Activated B cell treated with CpG ODN at 0.5 μM for 24 hours (primary cell): ENCODE measurements around the gene SRP19. TPM values are rescaled to one million over a fixed set of nuclear protein-coding genes. Genes with fewer than 3 reads are reported as not detected.
"Not testable (repeated sequence)": the region's sequence is repeated elsewhere in the genome, so short reads cannot be mapped to it uniquely, and the experiment has no call there.

Experiments used
- ATAC-seq: fragments of 200-7000 bp; cut with Tn5 transposase; one replicate; pipeline ENCODE4 v1.10.0; 2021; ENCODE audit warnings: low read depth, mild to moderate bottlenecking, moderate library complexity
- CTCF ChIA-PET: fragments of 350-600 bp; sonication (Branson Sonifier 250); formaldehyde crosslinking; loops from one replicate; lab custom pipeline; 2021; ENCODE audit warnings: antibody characterized with exemption; lab: Charles Lee
- POLR2A ChIA-PET: fragments of 350-600 bp; sonication (Branson Sonifier 250); formaldehyde crosslinking; loops from one replicate; lab custom pipeline; 2021; ENCODE audit warnings: antibody characterized with exemption; lab: Charles Lee
- DNase-seq: peaks from one replicate; pipeline ENCODE4 v3.0.0; 2022
- H3K27ac Mint-ChIP-seq: one replicate; pipeline ENCODE4 v1.8.0; 2020; ENCODE audit warnings: mixed read lengths
- H3K27me3 Mint-ChIP-seq: one replicate; pipeline ENCODE4 v1.8.0; 2021; ENCODE audit warnings: mixed read lengths
- H3K36me3 Mint-ChIP-seq: one replicate; pipeline ENCODE4 v1.8.0; 2021; ENCODE audit warnings: low read depth, mixed read lengths
- H3K4me1 Mint-ChIP-seq: one replicate; pipeline ENCODE4 v1.8.0; 2021; ENCODE audit warnings: mixed read lengths
- H3K4me3 Mint-ChIP-seq: one replicate; pipeline ENCODE4 v1.8.0; 2020; ENCODE audit warnings: mild to moderate bottlenecking, mixed read lengths
- H3K9me3 Mint-ChIP-seq: one replicate; pipeline ENCODE4 v1.8.0; 2020; ENCODE audit warnings: mixed read lengths
- intact Hi-C: fragments of 100-400 bp; cut with micrococcal nuclease; formaldehyde crosslinking; loops from one replicate; pipeline ENCODE4 v1.15.1; 2024
- total RNA-seq: library from RNA; stranded (reverse); gene quantifications from 2 replicates; pipeline ENCODE4 v1.2.3, GENCODE V29; 2022
- TF ChIP-seq, protein P1 (sequence below): fragments of 200-600 bp; IDR thresholded peaks from one replicate; pipeline ENCODE4 v1.8.0; 2022; ENCODE audit warnings: antibody characterized with exemption, mild to moderate bottlenecking

SRP19 gene
- total RNA-seq, 1 donor from 2014 or later, result 51.6 TPM

GRCh38 chr5:112902561-112902960 is 41.5 kb downstream of the SRP19 start:
- TF ChIP-seq, protein P1, sequence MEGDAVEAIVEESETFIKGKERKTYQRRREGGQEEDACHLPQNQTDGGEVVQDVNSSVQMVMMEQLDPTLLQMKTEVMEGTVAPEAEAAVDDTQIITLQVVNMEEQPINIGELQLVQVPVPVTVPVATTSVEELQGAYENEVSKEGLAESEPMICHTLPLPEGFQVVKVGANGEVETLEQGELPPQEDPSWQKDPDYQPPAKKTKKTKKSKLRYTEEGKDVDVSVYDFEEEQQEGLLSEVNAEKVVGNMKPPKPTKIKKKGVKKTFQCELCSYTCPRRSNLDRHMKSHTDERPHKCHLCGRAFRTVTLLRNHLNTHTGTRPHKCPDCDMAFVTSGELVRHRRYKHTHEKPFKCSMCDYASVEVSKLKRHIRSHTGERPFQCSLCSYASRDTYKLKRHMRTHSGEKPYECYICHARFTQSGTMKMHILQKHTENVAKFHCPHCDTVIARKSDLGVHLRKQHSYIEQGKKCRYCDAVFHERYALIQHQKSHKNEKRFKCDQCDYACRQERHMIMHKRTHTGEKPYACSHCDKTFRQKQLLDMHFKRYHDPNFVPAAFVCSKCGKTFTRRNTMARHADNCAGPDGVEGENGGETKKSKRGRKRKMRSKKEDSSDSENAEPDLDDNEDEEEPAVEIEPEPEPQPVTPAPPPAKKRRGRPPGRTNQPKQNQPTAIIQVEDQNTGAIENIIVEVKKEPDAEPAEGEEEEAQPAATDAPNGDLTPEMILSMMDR, result no peak
- intact Hi-C loops, result no loop called here
- peaks cover 57% of the 10 kb centered on the region for H3K36me3 Mint-ChIP-seq
- H3K9me3 Mint-ChIP-seq, result no peaks in the 10 kb centered on the region
- ChIA-PET CTCF (interaction anchor here (0.8 kb wide), 1 partner anchor 21 kb away, joined by 3 read pairs; no protein-coding TSS in a partner anchor), POLR2A (interaction anchor here (0.7 kb wide), 1 partner anchor 108 kb away, joined by 5 read pairs; no protein-coding TSS in a partner anchor)
- H3K27me3 Mint-ChIP-seq, result no peaks in the 10 kb centered on the region
- ATAC-seq (no peak), DNase-seq (no peak)
- H3K4me1 Mint-ChIP-seq, result peaks cover 27% of the 10 kb centered on the region
- H3K4me3 Mint-ChIP-seq, result no peak overlapping the region
- no peak overlapping the region for H3K27ac Mint-ChIP-seq

DNA sequence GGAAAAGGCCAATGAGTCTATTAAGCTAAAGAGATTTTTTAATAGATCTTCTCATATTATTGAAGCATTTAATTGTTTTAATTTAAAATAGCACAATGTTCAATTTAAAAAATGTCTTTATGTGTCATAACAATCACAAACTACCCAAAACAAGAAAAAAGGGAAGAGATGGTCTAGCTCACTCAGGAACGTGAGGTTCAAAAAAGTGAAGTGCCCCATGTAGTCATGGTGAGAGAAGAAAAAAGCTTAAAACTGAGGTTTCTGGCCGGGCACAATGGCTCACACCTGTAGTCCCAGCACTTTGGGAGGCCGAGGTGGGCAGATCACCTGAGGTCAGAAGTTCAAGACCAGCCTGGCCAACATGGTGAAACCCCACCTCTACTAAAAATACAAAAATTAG is 43.9 kb downstream of the SRP19 start:
- ATAC-seq, DNase-seq, H3K9me3 Mint-ChIP-seq, H3K27me3 Mint-ChIP-seq, H3K4me3 Mint-ChIP-seq, CTCF ChIA-PET: not testable (repeated sequence)
- H3K27ac Mint-ChIP-seq, result peak overlapping the region; percentile 30
- peaks cover 56% of the 10 kb centered on the region for H3K36me3 Mint-ChIP-seq
- intact Hi-C loops, result loop anchor here (2.0 kb wide), 1 partner anchor 16 kb away; no protein-coding TSS in a partner anchor
- POLR2A ChIA-PET, result interaction anchor here (1.8 kb wide), 1 partner anchor 16 kb away, joined by 8 read pairs; no protein-coding TSS in a partner anchor
- peaks cover 27% of the 10 kb centered on the region for H3K4me1 Mint-ChIP-seq

DNA sequence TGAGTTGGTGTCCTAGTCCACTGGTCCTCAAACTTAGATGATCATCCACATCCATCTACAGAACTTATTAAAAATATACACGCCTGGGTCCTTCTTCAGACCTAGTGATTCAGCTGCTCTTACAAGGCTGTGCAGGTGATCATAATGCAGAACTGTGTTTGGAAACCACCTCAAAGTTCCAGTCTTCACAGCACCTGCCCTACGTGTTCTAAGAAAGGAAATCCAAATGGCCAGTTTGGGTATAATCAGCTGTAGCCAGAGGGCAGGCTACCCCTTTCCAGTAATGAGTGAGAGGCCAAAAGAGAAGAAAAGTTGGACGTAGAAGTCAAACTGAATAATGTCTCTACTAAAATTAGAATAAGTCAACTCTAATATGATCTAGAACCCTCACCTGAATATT is 45.5 kb downstream of the SRP19 start:
- Mint-ChIP-seq H3K36me3 (peaks cover 55% of the 10 kb centered on the region), H3K4me3 (no peak overlapping the region), H3K4me1 (peaks cover 28% of the 10 kb centered on the region), H3K27ac (peak overlapping the region; percentile 81), H3K27me3 (no peaks in the 10 kb centered on the region), H3K9me3 (no peaks in the 10 kb centered on the region)
- TF ChIP-seq, protein P1, result no peak
- ChIA-PET POLR2A (no interaction called here), CTCF (no interaction called here)
- intact Hi-C loops, result no loop called here
- DNase-seq (no peak), ATAC-seq (peak; percentile 50)

DNA sequence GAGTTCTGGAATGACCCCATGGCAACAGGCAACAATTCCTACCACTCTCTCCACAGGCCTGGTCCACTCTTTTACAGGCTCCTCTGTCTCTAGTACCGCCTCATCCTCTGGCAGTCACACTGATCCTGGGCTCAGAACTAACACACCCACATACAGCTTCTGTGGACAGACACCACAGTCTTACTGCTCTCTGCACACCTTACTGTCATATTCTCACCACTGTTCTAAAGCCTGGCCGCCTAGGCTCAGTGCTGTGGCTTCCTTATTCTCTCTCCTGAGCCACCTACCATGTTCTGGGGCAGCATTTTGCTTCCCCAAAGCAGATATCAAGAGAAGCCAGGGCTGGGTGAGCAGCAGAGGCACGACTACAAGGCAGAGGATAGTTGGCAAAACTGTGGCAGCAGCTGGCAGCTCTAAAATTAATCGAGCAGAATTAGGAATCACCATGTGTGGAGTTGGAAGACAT is 46.1 kb downstream of the SRP19 start:
- TF ChIP-seq, protein P1, result no peak
- ATAC-seq, result no peak
- intact Hi-C loops, result no loop called here
- no peak for DNase-seq
- CTCF ChIA-PET, result no interaction called here
- Mint-ChIP-seq H3K4me3 (no peak overlapping the region), H3K27ac (peak overlapping the region; percentile 81), H3K9me3 (no peaks in the 10 kb centered on the region), H3K27me3 (no peaks in the 10 kb centered on the region), H3K36me3 (peaks cover 52% of the 10 kb centered on the region), H3K4me1 (peaks cover 32% of the 10 kb centered on the region)
- POLR2A ChIA-PET, result interaction anchor here (0.7 kb wide), 1 partner anchor 16 kb away, joined by 3 read pairs; no protein-coding TSS in a partner anchor

GRCh38 chr5:112908854-112909253 is 47.8 kb downstream of the SRP19 start:
- H3K9me3 Mint-ChIP-seq, result no peaks in the 10 kb centered on the region
- H3K4me1 Mint-ChIP-seq, result peaks cover 40% of the 10 kb centered on the region

More at GRCh38 chr5:112908854-112909253, 47.8 kb downstream of the SRP19 start:
- DNase-seq, result no peak
- Mint-ChIP-seq H3K36me3 (peaks cover 52% of the 10 kb centered on the region), H3K27me3 (no peaks in the 10 kb centered on the region), H3K27ac (no peak overlapping the region), H3K4me3 (no peak overlapping the region)
- ChIA-PET CTCF (no interaction called here), POLR2A (interaction anchor here (0.6 kb wide), 1 partner anchor 13 kb away, joined by 6 read pairs; no protein-coding TSS in a partner anchor)
- no peak for ATAC-seq
- intact Hi-C loops, result no loop called here
- TF ChIP-seq, protein P1, result no peak
